GM19239 (cell line): Measurements from ENCODE around the gene SLC4A5.
A peak's percentile ranks its signal among the peaks of the same experiment; 100 is the strongest.

Experiments
- DNase-seq: peaks from one replicate; pipeline ENCODE4 v3.0.0; 2011; ENCODE audit warnings: low spot score; ENCODE audit not compliant: insufficient read length
- FAIRE-seq: peaks from 2 replicates; lab custom pipeline; 2011; peaks lifted over from hg19 to GRCh38; lab: Jason Lieb, UNC

SLC4A5 gene

GRCh38 chr2:74181739-74182138, 161.5 kb downstream of the SLC4A5 start:
- FAIRE-seq (peak; percentile 93), DNase-seq (peak; percentile 23)

GRCh38 chr2:74179063-74179865, 164.0 kb downstream of the SLC4A5 start:
- FAIRE-seq = no peak

GRCh38 chr2:74178211-74179062, 164.8 kb downstream of the SLC4A5 start, which contains the start of gene MOB1A:
Gene MOB1A (minus strand): TSS chr2:74178879. CDS start chr2:74178674, 205 bp downstream.
- peak; percentile 63 for DNase-seq
- FAIRE-seq = peak; percentile 96

More at GRCh38 chr2:74179063-74179865, 164.0 kb downstream of the SLC4A5 start:
- DNase-seq = no peak

GRCh38 chr2:74177696-74178095, 165.5 kb downstream of the SLC4A5 start:
- DNase-seq = no peak
- no peak for FAIRE-seq

GRCh38 chr2:74174909-74175308, 168.3 kb downstream of the SLC4A5 start:
- DNase-seq (no peak), FAIRE-seq (no peak)

- DNase-seq (no peak), FAIRE-seq (no peak)
Observed at GRCh38 chr2:74168739-74169138, 174.5 kb downstream of the SLC4A5 start.
